KMS-11 (cell line): ENCODE data around the gene IGIP.
A peak's percentile ranks its signal among the peaks of the same experiment; 100 is the strongest.

Experiments used
- H2AFZ ChIP-seq: fragments of 200-600 bp; sonication (generic); 2 replicates; pipeline ENCODE4 v1.6.1; 2016; ENCODE audit warnings: antibody characterized with exemption, mixed run types, low read depth
- H3K27ac ChIP-seq: fragments of 200-600 bp; sonication (generic); 2 replicates; pipeline ENCODE4 v1.6.1; 2016; ENCODE audit warnings: mild to moderate bottlenecking, mixed run types
- H3K27me3 ChIP-seq: fragments of 200-600 bp; sonication (generic); 2 replicates; pipeline ENCODE4 v1.6.1; 2017; ENCODE audit warnings: mild to moderate bottlenecking, low read depth, mixed run types, moderate library complexity; ENCODE audit not compliant: insufficient read depth
- H3K36me3 ChIP-seq: fragments of 200-600 bp; sonication (generic); 2 replicates; pipeline ENCODE4 v1.6.1; 2017; ENCODE audit warnings: mild to moderate bottlenecking, mixed run types; ENCODE audit not compliant: insufficient read depth
- H3K4me1 ChIP-seq: fragments of 200-600 bp; sonication (generic); 2 replicates; pipeline ENCODE4 v1.6.1; 2016; ENCODE audit warnings: mild to moderate bottlenecking, low read depth, mixed run types; ENCODE audit not compliant: poor library complexity, severe bottlenecking
- H3K4me2 ChIP-seq: fragments of 200-600 bp; sonication (generic); 2 replicates; pipeline ENCODE4 v1.7.0; 2016; ENCODE audit warnings: mild to moderate bottlenecking, mixed run types
- H3K4me3 ChIP-seq: fragments of 200-600 bp; sonication (generic); IDR thresholded peaks from 2 replicates; pipeline ENCODE4 v1.6.1; 2017; ENCODE audit warnings: low read depth, low read length, mixed read lengths; ENCODE audit not compliant: insufficient read depth
- H3K79me2 ChIP-seq: fragments of 200-600 bp; sonication (generic); 2 replicates; pipeline ENCODE4 v1.6.1; 2016; ENCODE audit warnings: low read depth, mixed run types; ENCODE audit not compliant: insufficient read depth
- H3K9ac ChIP-seq: fragments of 200-600 bp; sonication (generic); 2 replicates; pipeline ENCODE4 v1.6.1; 2016; ENCODE audit warnings: mild to moderate bottlenecking, mixed run types
- H4K20me1 ChIP-seq: fragments of 200-600 bp; sonication (generic); 2 replicates; pipeline ENCODE4 v1.6.1; 2016; ENCODE audit warnings: mild to moderate bottlenecking, mixed run types; ENCODE audit not compliant: insufficient read depth
- TF ChIP-seq, protein P1 (sequence below): fragments of 200-600 bp; sonication (generic); conservative IDR thresholded peaks from 2 replicates; pipeline ENCODE4 v1.6.1; 2017; ENCODE audit warnings: low read depth, mild to moderate bottlenecking, antibody characterized with exemption, low read length, moderate library complexity, mixed read lengths

IGIP gene

GRCh38 chr5:140106805-140107311, 18.9 kb upstream of the IGIP start:
- Histone ChIP-seq H4K20me1 (no peaks in the 10 kb centered on the region), H3K9ac (peak overlapping the region; percentile 87), H3K36me3 (no peaks in the 10 kb centered on the region), H3K4me2 (peak overlapping the region; percentile 75), H3K27ac (peak overlapping the region; percentile 92), H3K79me2 (peaks cover 30% of the 10 kb centered on the region), H3K4me1 (peaks cover 29% of the 10 kb centered on the region), H3K4me3 (no peak overlapping the region), H2AFZ (peak overlapping the region; percentile 88), H3K27me3 (no peaks in the 10 kb centered on the region)
- TF ChIP-seq, protein P1, sequence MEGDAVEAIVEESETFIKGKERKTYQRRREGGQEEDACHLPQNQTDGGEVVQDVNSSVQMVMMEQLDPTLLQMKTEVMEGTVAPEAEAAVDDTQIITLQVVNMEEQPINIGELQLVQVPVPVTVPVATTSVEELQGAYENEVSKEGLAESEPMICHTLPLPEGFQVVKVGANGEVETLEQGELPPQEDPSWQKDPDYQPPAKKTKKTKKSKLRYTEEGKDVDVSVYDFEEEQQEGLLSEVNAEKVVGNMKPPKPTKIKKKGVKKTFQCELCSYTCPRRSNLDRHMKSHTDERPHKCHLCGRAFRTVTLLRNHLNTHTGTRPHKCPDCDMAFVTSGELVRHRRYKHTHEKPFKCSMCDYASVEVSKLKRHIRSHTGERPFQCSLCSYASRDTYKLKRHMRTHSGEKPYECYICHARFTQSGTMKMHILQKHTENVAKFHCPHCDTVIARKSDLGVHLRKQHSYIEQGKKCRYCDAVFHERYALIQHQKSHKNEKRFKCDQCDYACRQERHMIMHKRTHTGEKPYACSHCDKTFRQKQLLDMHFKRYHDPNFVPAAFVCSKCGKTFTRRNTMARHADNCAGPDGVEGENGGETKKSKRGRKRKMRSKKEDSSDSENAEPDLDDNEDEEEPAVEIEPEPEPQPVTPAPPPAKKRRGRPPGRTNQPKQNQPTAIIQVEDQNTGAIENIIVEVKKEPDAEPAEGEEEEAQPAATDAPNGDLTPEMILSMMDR = peak; percentile 6; the same call in 1 of the 2 replicates

- TF ChIP-seq, protein P1 = no peak; the same call in 1 of the 2 replicates
- no peak overlapping the region for H3K4me3 ChIP-seq
- H3K36me3 ChIP-seq = no peaks in the 10 kb centered on the region
- peaks cover 36% of the 10 kb centered on the region for H3K79me2 ChIP-seq
- H3K27ac ChIP-seq = peak overlapping the region; percentile 92
- peak overlapping the region; percentile 75 for H3K4me2 ChIP-seq
- H3K27me3 ChIP-seq = no peaks in the 10 kb centered on the region
- H3K4me1 ChIP-seq = peaks cover 29% of the 10 kb centered on the region
- H3K9ac ChIP-seq = peak overlapping the region; percentile 87
- peak overlapping the region; percentile 88 for H2AFZ ChIP-seq
- no peaks in the 10 kb centered on the region for H4K20me1 ChIP-seq
Observed at GRCh38 chr5:140107312-140108092, 18.2 kb upstream of the IGIP start.

- Histone ChIP-seq H3K27ac (peak overlapping the region; percentile 92; the same call in 1 of the 2 replicates), H3K27me3 (no peaks in the 10 kb centered on the region)
Observed at GRCh38 chr5:140108093-140109017, 17.4 kb upstream of the IGIP start.

More at GRCh38 chr5:140108093-140109017, 17.4 kb upstream of the IGIP start:
- Histone ChIP-seq H3K9ac (peak overlapping the region; percentile 87), H3K36me3 (no peaks in the 10 kb centered on the region), H3K4me1 (peaks cover 29% of the 10 kb centered on the region), H3K4me2 (peak overlapping the region; percentile 94), H3K4me3 (no peak overlapping the region), H4K20me1 (no peaks in the 10 kb centered on the region), H2AFZ (peak overlapping the region; percentile 88), H3K79me2 (peaks cover 38% of the 10 kb centered on the region)
- TF ChIP-seq, protein P1 = no peak
